IMR-90 (cell line): Measurements from ENCODE around the gene DNAJB5. TPM values are rescaled to one million over a fixed set of nuclear protein-coding genes. Genes with fewer than 3 reads are reported as not detected.

ENCODE experiments used
- ATAC-seq: fragments of 200-7000 bp; cut with Tn5 transposase; 2 replicates; pipeline ENCODE4 v1.9.1; 2020; ENCODE audit warnings: low read depth, mild to moderate bottlenecking, moderate library complexity
- BruUV-seq: library from RNA; stranded (reverse); fragments of 400-500 nt; replicated peaks from 2 replicates; lab custom pipeline; 2021; lab: Mats Ljungman, UMichigan
- CTCF ChIA-PET: fragments of 300-600 bp; formaldehyde crosslinking; extraction: SDS; loops from one replicate; lab custom pipeline; 2021; ENCODE audit warnings: antibody characterized with exemption; lab: Yijun Ruan, JAX
- POLR2A ChIA-PET: fragments of 300-600 bp; sonication (Branson Sonifier 250); formaldehyde crosslinking; loops from one replicate; lab custom pipeline; 2022; ENCODE audit warnings: antibody characterized with exemption; ENCODE audit not compliant: unreplicated experiment; lab: Charles Lee
- DNase-seq: peaks from one replicate; pipeline ENCODE4 v3.0.0; 2013
- H2AFZ ChIP-seq: replicated peaks from 2 replicates; pipeline ENCODE3; 2013; ENCODE audit warnings: low read length, mild to moderate bottlenecking; ENCODE audit not compliant: poor library complexity
- H2AK5ac ChIP-seq: 2 replicates; pipeline ENCODE4 v1.6.1; 2013; ENCODE audit warnings: low read depth, low read length, inconsistent platforms
- H2AK9ac ChIP-seq: replicated peaks from 2 replicates; pipeline ENCODE3; 2013; ENCODE audit warnings: mild to moderate bottlenecking, low read depth, low read length, moderate library complexity; ENCODE audit not compliant: poor library complexity
- H2BK120ac ChIP-seq: 2 replicates; pipeline ENCODE4 v1.6.1; 2013; ENCODE audit warnings: low read depth, low read length, inconsistent platforms
- H2BK15ac ChIP-seq: 3 replicates; pipeline ENCODE4 v1.6.1; 2013; ENCODE audit warnings: low read depth, low read length, inconsistent platforms
- H2BK20ac ChIP-seq: 2 replicates; pipeline ENCODE4 v1.6.1; 2013; ENCODE audit warnings: low read depth, mild to moderate bottlenecking, inconsistent platforms, low read length, moderate library complexity
- H2BK5ac ChIP-seq: 2 replicates; pipeline ENCODE4 v1.6.1; 2013; ENCODE audit warnings: mild to moderate bottlenecking, low read depth, low read length, inconsistent platforms; ENCODE audit not compliant: poor library complexity, severe bottlenecking
- H3K14ac ChIP-seq: replicated peaks from 2 replicates; pipeline ENCODE4 v1.6.1; 2013; ENCODE audit warnings: low read depth, low read length, inconsistent platforms
- H3K18ac ChIP-seq: 2 replicates; pipeline ENCODE4 v1.6.1; 2013; ENCODE audit warnings: low read depth, low read length, control low read depth
- H3K23ac ChIP-seq: 2 replicates; pipeline ENCODE4 v1.6.1; 2013; ENCODE audit warnings: low read depth, low read length, inconsistent platforms
- H3K27ac ChIP-seq: 2 replicates; pipeline ENCODE4 v1.5.1; 2013; ENCODE audit warnings: mild to moderate bottlenecking, control low read depth, low read length; ENCODE audit not compliant: insufficient read depth
- H3K27me3 ChIP-seq: 2 replicates; pipeline ENCODE4 v1.6.1; 2013; ENCODE audit warnings: low read length; ENCODE audit not compliant: control insufficient read depth, insufficient read depth
- H3K36me3 ChIP-seq: 2 replicates; pipeline ENCODE4 v1.6.1; 2013; ENCODE audit warnings: low read length, mixed read lengths; ENCODE audit not compliant: control insufficient read depth, insufficient read depth
- H3K4ac ChIP-seq: 2 replicates; pipeline ENCODE4 v1.6.1; 2013; ENCODE audit warnings: low read depth, low read length, inconsistent platforms
- H3K4me1 ChIP-seq: 2 replicates; pipeline ENCODE4 v1.6.1; 2013; ENCODE audit warnings: low read length, mixed read lengths; ENCODE audit not compliant: control insufficient read depth, insufficient read depth
- H3K4me2 ChIP-seq: 2 replicates; pipeline ENCODE4 v1.6.1; 2013; ENCODE audit warnings: low read depth, mild to moderate bottlenecking, control low read depth, low read length, moderate library complexity
- H3K4me3 ChIP-seq: 2 replicates; pipeline ENCODE4 v1.5.1; 2013; ENCODE audit warnings: low read depth, mild to moderate bottlenecking, control low read depth, low read length, moderate library complexity; ENCODE audit not compliant: insufficient read depth
- H3K56ac ChIP-seq: 2 replicates; pipeline ENCODE4 v1.6.1; 2013; ENCODE audit warnings: low read length, inconsistent platforms; ENCODE audit not compliant: insufficient read depth; ENCODE audit errors: extremely low read depth
- H3K79me1 ChIP-seq, 2 experiments: 2 replicates each; pipeline ENCODE4 v1.6.1; 2013; ENCODE audit warnings: low read length in 2 of 2, inconsistent platforms in 1 of 2, low read depth in 1 of 2
- H3K9ac ChIP-seq: 2 replicates; pipeline ENCODE4 v1.6.1; 2013; ENCODE audit warnings: low read depth, low read length, control low read depth
- H3K9me1 ChIP-seq: 2 replicates; pipeline ENCODE4 v1.6.1; 2013; ENCODE audit warnings: low read length, inconsistent platforms; ENCODE audit not compliant: insufficient read depth
- H3K9me3 ChIP-seq: 2 replicates; pipeline ENCODE4 v1.6.1; 2013; ENCODE audit warnings: low read length; ENCODE audit not compliant: control insufficient read depth, insufficient read depth
- H4K20me1 ChIP-seq: 2 replicates; pipeline ENCODE4 v1.6.1; 2013; ENCODE audit warnings: low read length, inconsistent platforms; ENCODE audit not compliant: insufficient read depth
- H4K5ac ChIP-seq: 2 replicates; pipeline ENCODE4 v1.6.1; 2013; ENCODE audit warnings: mild to moderate bottlenecking, low read depth, low read length, control low read depth
- H4K8ac ChIP-seq, 2 experiments: 2 replicates each; pipeline ENCODE4 v1.6.1; 2013; ENCODE audit warnings: low read depth in 2 of 2, low read length in 2 of 2, control low read depth in 1 of 2, inconsistent platforms in 1 of 2
- H4K91ac ChIP-seq: 2 replicates; pipeline ENCODE4 v1.6.1; 2013; ENCODE audit warnings: low read depth, low read length, inconsistent platforms; ENCODE audit not compliant: insufficient read depth
- MXI1 ChIP-seq: IDR thresholded peaks from 2 replicates; pipeline ENCODE4 v1.6.1; 2012; ENCODE audit warnings: low read depth, mild to moderate bottlenecking, low read length, moderate library complexity, borderline replicate concordance
- RAD21 ChIP-seq: IDR thresholded peaks from 2 replicates; pipeline ENCODE4 v1.6.1; 2012; ENCODE audit warnings: low read length, improper control_type of control experiment
- SMC3 ChIP-seq: fragments of 150-350 bp; IDR thresholded peaks from 2 replicates; pipeline ENCODE4 v1.6.1; 2016; ENCODE audit warnings: low read depth, mild to moderate bottlenecking, antibody characterized with exemption, low read length, moderate library complexity
- WGBS, 2 experiments: methylation state at CpG; one replicate each; pipeline versions ENCODE4 v1.1.5 to v1.1.7; 2013; ENCODE audit warnings: missing lambda C conversion rate in 2 of 2; ENCODE audit not compliant: insufficient read length in 1 of 2; ENCODE audit errors: extremely low coverage in 2 of 2; 5-methylcytosine and 5-hydroxymethylcytosine counted together
- dilution Hi-C: fragments of 300-500 bp; cut with HindIII; formaldehyde crosslinking; loops from one replicate; pipeline ENCODE4 v1.14.3; 2018; ENCODE audit warnings: low sequenced_read_pairs; ENCODE audit not compliant: unreplicated experiment
- in situ Hi-C: fragments of 300-500 bp; cut with MboI; formaldehyde crosslinking; loops from 3 replicates; pipeline ENCODE4 v1.14.3; 2019; ENCODE audit warnings: low sequenced_read_pairs, inconsistent platforms, mixed read lengths
- intact Hi-C: fragments of 100-400 bp; cut with micrococcal nuclease; formaldehyde crosslinking; loops from 2 replicates; pipeline ENCODE4 v1.10.0; 2022
- polyA plus RNA-seq, 3 experiments: library from polyadenylated mRNA; depleted of rRNA; stranded (reverse); fragments of >200 nt; gene quantifications; 2 replicates each; pipeline ENCODE4 v1.2.3, GENCODE V29; 2012; ENCODE audit warnings: low replicate concordance in 1 of 3
- total RNA-seq: library from RNA; depleted of rRNA; stranded (reverse); fragments of >200 nt; gene quantifications from 2 replicates; pipeline ENCODE4 v1.2.3, GENCODE V29; 2012

DNAJB5 gene
- total and polyA plus RNA-seq, 2 of the 4 experiments (the other 2 are of a cell fraction), result 11.4 to 14.9 TPM

DNA sequence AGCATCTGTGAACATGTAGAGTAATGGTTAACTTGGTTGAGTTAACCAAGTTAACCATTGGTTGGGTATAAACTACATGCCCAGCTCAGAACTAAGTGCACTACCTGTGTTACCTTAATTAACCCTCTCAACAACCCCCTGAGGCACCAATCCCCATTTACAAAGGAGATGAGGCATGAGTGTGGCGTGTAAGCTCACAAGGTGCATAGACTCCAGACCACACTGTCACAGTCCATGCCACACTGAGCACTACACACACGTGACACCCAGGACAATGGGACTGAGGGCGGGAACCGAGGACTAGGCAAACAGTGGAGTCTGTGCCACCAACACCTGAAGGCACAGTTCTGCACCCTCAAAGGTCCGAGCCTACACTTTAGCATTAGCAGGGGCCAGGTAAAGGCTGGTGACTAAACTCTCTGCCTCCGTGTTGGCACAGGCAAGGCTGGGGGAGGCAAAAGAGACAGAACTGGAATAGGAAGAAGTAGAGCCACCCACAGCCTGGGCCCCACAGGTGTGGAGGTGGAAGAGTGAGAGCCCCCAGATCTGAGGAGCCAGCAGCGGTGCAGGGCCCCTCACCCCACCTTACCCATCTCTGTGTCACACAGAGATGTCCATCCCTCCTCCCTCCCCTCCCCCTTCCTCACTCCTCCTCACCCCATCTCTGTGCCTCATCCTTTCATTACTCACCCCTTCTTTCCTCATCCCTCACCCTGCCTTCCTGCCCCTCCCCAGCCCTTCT lies 2.2 kb upstream of the DNAJB5 start:
- BruUV-seq, result no TSS peak
- no peak overlapping the region for H4K8ac ChIP-seq
- H3K4me2 ChIP-seq, result no peak overlapping the region
- H3K14ac ChIP-seq, result no peak overlapping the region
- H4K91ac ChIP-seq, result no peak overlapping the region
- no peak overlapping the region for H2AK5ac ChIP-seq
- H3K27me3 ChIP-seq, result peaks cover 7% of the 10 kb centered on the region
- H3K4me3 ChIP-seq, result no peak overlapping the region
- peaks cover 18% of the 10 kb centered on the region for H3K4me1 ChIP-seq
- no peak for TF ChIP-seq MXI1
- no peak for TF ChIP-seq SMC3
- TF ChIP-seq RAD21, result no peak
- CTCF ChIA-PET, result no interaction called here
- no CpG with 5 or more reads among the region's 7 CpGs for WGBS, 2 experiments
- no peak overlapping the region for H2BK120ac ChIP-seq
- no peak overlapping the region for H2AK9ac ChIP-seq
- H4K5ac ChIP-seq, result no peak overlapping the region
- dilution Hi-C loops (no loop called here), intact Hi-C loops (loop anchor here (5.0 kb wide), 1 partner anchor 490 kb away; no protein-coding TSS in a partner anchor), in situ Hi-C loops (loop anchor here (5.0 kb wide), 1 partner anchor 80 kb away; no protein-coding TSS in a partner anchor)
- H3K79me1 ChIP-seq, result peaks cover 7 to 26% of the 10 kb centered on the region in 2 experiments; a peak in 3 of 4 replicates
- no peak overlapping the region for H3K4ac ChIP-seq
- H3K9me1 ChIP-seq, result peaks cover 23% of the 10 kb centered on the region
- no peak overlapping the region for H2AFZ ChIP-seq
- H2BK5ac ChIP-seq, result no peak overlapping the region
- H3K9ac ChIP-seq, result no peak overlapping the region
- no peak overlapping the region for H3K27ac ChIP-seq
- H2BK15ac ChIP-seq, result no peak overlapping the region
- DNase-seq (no peak), ATAC-seq (no peak)
- H3K36me3 ChIP-seq, result no peaks in the 10 kb centered on the region
- no peak overlapping the region for H3K18ac ChIP-seq
- no peak overlapping the region for H3K23ac ChIP-seq
- H3K56ac ChIP-seq, result no peak overlapping the region
- POLR2A ChIA-PET, result no interaction called here
- no peak overlapping the region for H2BK20ac ChIP-seq
- H4K20me1 ChIP-seq, result no peaks in the 10 kb centered on the region
- H3K9me3 ChIP-seq, result no peaks in the 10 kb centered on the region
